ENCODE results near the gene PDE7B. TPM values are rescaled to one million over a fixed set of nuclear protein-coding genes. Genes with fewer than 3 reads are reported as not detected.

Gene PDE7B
- total RNA-seq, 1 experiment from 2014 or later = 0.03 TPM

DNA sequence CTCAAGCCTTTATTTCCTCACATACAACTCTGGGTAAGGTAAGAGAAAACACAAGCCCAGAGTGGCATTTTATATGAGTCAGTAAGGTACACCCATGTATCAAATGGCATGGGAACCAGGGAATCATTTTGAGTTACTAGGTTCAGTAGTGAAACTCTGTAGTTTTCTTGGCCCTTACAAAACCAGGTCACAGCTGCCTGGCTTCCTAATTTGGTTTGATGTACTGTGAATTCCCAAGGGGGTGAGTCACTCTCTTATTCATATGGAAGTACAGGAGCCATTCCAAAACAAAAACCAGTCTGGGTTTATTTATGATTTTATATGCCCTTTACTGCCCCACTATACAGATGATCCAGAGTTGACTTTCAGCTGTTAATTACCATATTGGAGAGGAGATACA, 70.7 kb downstream of the PDE7B start:
- CTCF ChIA-PET = no interaction called here
- TF ChIP-seq TCF7L2 (IDR thresholded peaks at IDR 0.05; ENCODE audit: low read depth, low read length) (no peak), SIN3A (IDR thresholded peaks at IDR 0.05; ENCODE audit: borderline replicate concordance, insufficient read depth, low read depth, low read length) (no peak), POLR2AphosphoS5 (IDR thresholded peaks at IDR 0.05; ENCODE audit: low read depth, low read length) (no peak)
- TF ChIP-seq, protein P1, sequence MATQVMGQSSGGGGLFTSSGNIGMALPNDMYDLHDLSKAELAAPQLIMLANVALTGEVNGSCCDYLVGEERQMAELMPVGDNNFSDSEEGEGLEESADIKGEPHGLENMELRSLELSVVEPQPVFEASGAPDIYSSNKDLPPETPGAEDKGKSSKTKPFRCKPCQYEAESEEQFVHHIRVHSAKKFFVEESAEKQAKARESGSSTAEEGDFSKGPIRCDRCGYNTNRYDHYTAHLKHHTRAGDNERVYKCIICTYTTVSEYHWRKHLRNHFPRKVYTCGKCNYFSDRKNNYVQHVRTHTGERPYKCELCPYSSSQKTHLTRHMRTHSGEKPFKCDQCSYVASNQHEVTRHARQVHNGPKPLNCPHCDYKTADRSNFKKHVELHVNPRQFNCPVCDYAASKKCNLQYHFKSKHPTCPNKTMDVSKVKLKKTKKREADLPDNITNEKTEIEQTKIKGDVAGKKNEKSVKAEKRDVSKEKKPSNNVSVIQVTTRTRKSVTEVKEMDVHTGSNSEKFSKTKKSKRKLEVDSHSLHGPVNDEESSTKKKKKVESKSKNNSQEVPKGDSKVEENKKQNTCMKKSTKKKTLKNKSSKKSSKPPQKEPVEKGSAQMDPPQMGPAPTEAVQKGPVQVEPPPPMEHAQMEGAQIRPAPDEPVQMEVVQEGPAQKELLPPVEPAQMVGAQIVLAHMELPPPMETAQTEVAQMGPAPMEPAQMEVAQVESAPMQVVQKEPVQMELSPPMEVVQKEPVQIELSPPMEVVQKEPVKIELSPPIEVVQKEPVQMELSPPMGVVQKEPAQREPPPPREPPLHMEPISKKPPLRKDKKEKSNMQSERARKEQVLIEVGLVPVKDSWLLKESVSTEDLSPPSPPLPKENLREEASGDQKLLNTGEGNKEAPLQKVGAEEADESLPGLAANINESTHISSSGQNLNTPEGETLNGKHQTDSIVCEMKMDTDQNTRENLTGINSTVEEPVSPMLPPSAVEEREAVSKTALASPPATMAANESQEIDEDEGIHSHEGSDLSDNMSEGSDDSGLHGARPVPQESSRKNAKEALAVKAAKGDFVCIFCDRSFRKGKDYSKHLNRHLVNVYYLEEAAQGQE (IDR thresholded peaks at IDR 0.05; ENCODE audit: insufficient read depth in 1 of 2, low read depth in 2 of 2, low read length in 1 of 2) = no peak
- TF ChIP-seq, protein P2, sequence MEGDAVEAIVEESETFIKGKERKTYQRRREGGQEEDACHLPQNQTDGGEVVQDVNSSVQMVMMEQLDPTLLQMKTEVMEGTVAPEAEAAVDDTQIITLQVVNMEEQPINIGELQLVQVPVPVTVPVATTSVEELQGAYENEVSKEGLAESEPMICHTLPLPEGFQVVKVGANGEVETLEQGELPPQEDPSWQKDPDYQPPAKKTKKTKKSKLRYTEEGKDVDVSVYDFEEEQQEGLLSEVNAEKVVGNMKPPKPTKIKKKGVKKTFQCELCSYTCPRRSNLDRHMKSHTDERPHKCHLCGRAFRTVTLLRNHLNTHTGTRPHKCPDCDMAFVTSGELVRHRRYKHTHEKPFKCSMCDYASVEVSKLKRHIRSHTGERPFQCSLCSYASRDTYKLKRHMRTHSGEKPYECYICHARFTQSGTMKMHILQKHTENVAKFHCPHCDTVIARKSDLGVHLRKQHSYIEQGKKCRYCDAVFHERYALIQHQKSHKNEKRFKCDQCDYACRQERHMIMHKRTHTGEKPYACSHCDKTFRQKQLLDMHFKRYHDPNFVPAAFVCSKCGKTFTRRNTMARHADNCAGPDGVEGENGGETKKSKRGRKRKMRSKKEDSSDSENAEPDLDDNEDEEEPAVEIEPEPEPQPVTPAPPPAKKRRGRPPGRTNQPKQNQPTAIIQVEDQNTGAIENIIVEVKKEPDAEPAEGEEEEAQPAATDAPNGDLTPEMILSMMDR (IDR thresholded peaks at IDR 0.05) = no peak
- Histone ChIP-seq H3K4me1 (ENCODE audit: control insufficient read depth, insufficient read depth, low read length) (0 out of 2 replicates have a peak, but pooled peaks cover 5% of the 10 kb centered on the region), H3K27ac (ENCODE audit: low read length) (no peak overlapping the region; the same call in 1 of the 2 replicates), H3K36me3 (ENCODE audit: control insufficient read depth, insufficient read depth, low read length) (no peaks in the 10 kb centered on the region), H3K27me3 (ENCODE audit: control insufficient read depth, insufficient read depth, low read length) (no peaks in the 10 kb centered on the region), H3K9me3 (ENCODE audit: control insufficient read depth, insufficient read depth, low read depth, low read length) (no peaks in the 10 kb centered on the region; the same call in 1 of the 2 replicates), H3K4me3 (ENCODE audit: low read depth in 2 of 2, low read length in 2 of 2) (no peak overlapping the region)
- peak; percentile 73 for DNase-seq (ENCODE audit: low read depth, low spot score)
- ATAC-seq = peak; percentile 79
- in situ Hi-C loops (cut with HindIII; ENCODE audit: low pct_unique_long_range_greater_than_20kb, low sequenced_read_pairs) = no loop called here
- no TSS peak for BruUV-seq (replicated peaks)
- POLR2A ChIA-PET = no interaction called here
- intact Hi-C loops (cut with micrococcal nuclease; ENCODE audit: unreplicated experiment) = no loop called here

DNA sequence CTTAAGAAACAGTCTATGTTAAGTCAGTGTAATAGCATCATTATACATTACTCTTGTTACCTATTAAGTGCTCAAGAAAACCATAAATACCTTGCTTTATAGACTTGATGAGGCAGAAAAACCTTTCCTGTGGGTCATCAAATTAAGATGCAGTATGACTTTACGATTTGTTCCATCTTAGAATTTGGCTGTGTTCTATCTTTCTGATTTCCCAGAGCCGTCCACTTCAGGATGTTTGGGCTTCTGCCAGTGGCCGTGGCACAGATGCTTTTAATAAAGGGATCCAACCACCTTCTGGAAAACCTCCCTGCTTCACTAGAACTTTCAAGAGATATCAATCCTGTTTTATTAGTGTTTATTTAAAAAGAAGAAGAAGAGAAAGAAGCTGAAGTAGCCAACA, 71.2 kb downstream of the PDE7B start:
- ATAC-seq (no peak), DNase-seq (ENCODE audit: low read depth, low spot score) (no peak)
- POLR2A ChIA-PET = no interaction called here
- intact Hi-C loops (cut with micrococcal nuclease; ENCODE audit: unreplicated experiment) = no loop called here
- TF ChIP-seq SIN3A (IDR thresholded peaks at IDR 0.05; ENCODE audit: borderline replicate concordance, insufficient read depth, low read depth, low read length) (no peak), POLR2AphosphoS5 (IDR thresholded peaks at IDR 0.05; ENCODE audit: low read depth, low read length) (no peak), TCF7L2 (IDR thresholded peaks at IDR 0.05; ENCODE audit: low read depth, low read length) (no peak)
- TF ChIP-seq, protein P2 (IDR thresholded peaks at IDR 0.05) = no peak
- TF ChIP-seq, protein P1 (IDR thresholded peaks at IDR 0.05; ENCODE audit: insufficient read depth in 1 of 2, low read depth in 2 of 2, low read length in 1 of 2) = no peak
- Histone ChIP-seq H3K4me3 (ENCODE audit: low read depth in 2 of 2, low read length in 2 of 2) (no peak overlapping the region), H3K9me3 (ENCODE audit: control insufficient read depth, insufficient read depth, low read depth, low read length) (no peaks in the 10 kb centered on the region; the same call in 1 of the 2 replicates), H3K27me3 (ENCODE audit: control insufficient read depth, insufficient read depth, low read length) (no peaks in the 10 kb centered on the region), H3K27ac (ENCODE audit: low read length) (no peak overlapping the region), H3K4me1 (ENCODE audit: control insufficient read depth, insufficient read depth, low read length) (0 out of 2 replicates have a peak, but pooled peaks cover 5% of the 10 kb centered on the region), H3K36me3 (ENCODE audit: control insufficient read depth, insufficient read depth, low read length) (no peaks in the 10 kb centered on the region)
- CTCF ChIA-PET = no interaction called here
- in situ Hi-C loops (cut with HindIII; ENCODE audit: low pct_unique_long_range_greater_than_20kb, low sequenced_read_pairs) = no loop called here
- BruUV-seq (replicated peaks) = no TSS peak

Data from Panc1 (cell line).